ENCODE measurements around the gene ERICH2. TPM values are rescaled to one million over a fixed set of nuclear protein-coding genes. Genes with fewer than 3 reads are reported as not detected.
"Not testable (repeated sequence)": the region's sequence is repeated elsewhere in the genome, so short reads cannot be mapped to it uniquely, and the experiment has no call there.

The ERICH2 gene
- total RNA-seq, 1 donor: not detected

- Histone ChIP-seq H3K27me3 (ENCODE audit: insufficient read depth, low read length) (peaks cover 30% of the 10 kb centered on the region), H3K4me3 (ENCODE audit: low read length) (no peak overlapping the region), H3K4me1 (ENCODE audit: insufficient read depth, low read length) (no peaks in the 10 kb centered on the region), H3K9me3 (ENCODE audit: low read depth, low read length) (no peaks in the 10 kb centered on the region)
Observed at GRCh38 chr2:170743530-170744239, 26.5 kb upstream of the ERICH2 start.

- H3K4me3 ChIP-seq (ENCODE audit: low read length): no peak overlapping the region
- no peaks in the 10 kb centered on the region for H3K4me1 ChIP-seq (ENCODE audit: insufficient read depth, low read length)
- no peaks in the 10 kb centered on the region for H3K9me3 ChIP-seq (ENCODE audit: low read depth, low read length)
- peaks cover 35% of the 10 kb centered on the region for H3K27me3 ChIP-seq (ENCODE audit: insufficient read depth, low read length)
Observed at GRCh38 chr2:170744248-170745002, 25.8 kb upstream of the ERICH2 start.

GRCh38 chr2:170745305-170745704 lies 24.9 kb upstream of the ERICH2 start:
- no peak overlapping the region for H3K4me3 ChIP-seq (ENCODE audit: low read length)
- H3K27me3 ChIP-seq (ENCODE audit: insufficient read depth, low read length): peaks cover 34% of the 10 kb centered on the region
- H3K4me1 ChIP-seq (ENCODE audit: insufficient read depth, low read length): no peaks in the 10 kb centered on the region
- no peaks in the 10 kb centered on the region for H3K9me3 ChIP-seq (ENCODE audit: low read depth, low read length)

- Histone ChIP-seq H3K27me3 (ENCODE audit: insufficient read depth, low read length) (peaks cover 34% of the 10 kb centered on the region), H3K9me3 (ENCODE audit: low read depth, low read length) (no peaks in the 10 kb centered on the region), H3K4me3 (ENCODE audit: low read length) (no peak overlapping the region)
Observed at GRCh38 chr2:170747921-170748320, 22.3 kb upstream of the ERICH2 start.

GRCh38 chr2:170751555-170751954 lies 18.6 kb upstream of the ERICH2 start:
- not testable (repeated sequence) for H3K4me1 ChIP-seq (ENCODE audit: insufficient read depth, low read length); H3K4me3 ChIP-seq (ENCODE audit: low read length); H3K9me3 ChIP-seq (ENCODE audit: low read depth, low read length)
- peaks cover 31% of the 10 kb centered on the region for H3K27me3 ChIP-seq (ENCODE audit: insufficient read depth, low read length)

More at GRCh38 chr2:170747921-170748320, 22.3 kb upstream of the ERICH2 start:
- no peaks in the 10 kb centered on the region for H3K4me1 ChIP-seq (ENCODE audit: insufficient read depth, low read length)

- H3K9me3 ChIP-seq (ENCODE audit: low read depth, low read length): no peaks in the 10 kb centered on the region
- H3K27me3 ChIP-seq (ENCODE audit: insufficient read depth, low read length): peaks cover 8% of the 10 kb centered on the region
- no peaks in the 10 kb centered on the region for H3K4me1 ChIP-seq (ENCODE audit: insufficient read depth, low read length)
- H3K4me3 ChIP-seq (ENCODE audit: low read length): no peak overlapping the region
Observed at GRCh38 chr2:170761572-170761971, 8.6 kb upstream of the ERICH2 start.

GRCh38 chr2:170762760-170763159 lies 7.4 kb upstream of the ERICH2 start:
- peaks cover 8% of the 10 kb centered on the region for H3K27me3 ChIP-seq (ENCODE audit: insufficient read depth, low read length)
- H3K9me3 ChIP-seq (ENCODE audit: low read depth, low read length): no peaks in the 10 kb centered on the region
- H3K4me3 ChIP-seq (ENCODE audit: low read length): no peak overlapping the region
- no peaks in the 10 kb centered on the region for H3K4me1 ChIP-seq (ENCODE audit: insufficient read depth, low read length)

GRCh38 chr2:170763232-170763631 lies 6.9 kb upstream of the ERICH2 start:
- Histone ChIP-seq H3K4me3 (ENCODE audit: low read length) (no peak overlapping the region), H3K9me3 (ENCODE audit: low read depth, low read length) (no peaks in the 10 kb centered on the region), H3K27me3 (ENCODE audit: insufficient read depth, low read length) (peaks cover 12% of the 10 kb centered on the region), H3K4me1 (ENCODE audit: insufficient read depth, low read length) (no peaks in the 10 kb centered on the region)

GRCh38 chr2:170764880-170765261 lies 5.3 kb upstream of the ERICH2 start:
- H3K4me1 ChIP-seq (ENCODE audit: insufficient read depth, low read length): peaks cover under 1% of the 10 kb centered on the region
- no peak overlapping the region for H3K4me3 ChIP-seq (ENCODE audit: low read length)
- H3K27me3 ChIP-seq (ENCODE audit: insufficient read depth, low read length): peaks cover 18% of the 10 kb centered on the region
- no peaks in the 10 kb centered on the region for H3K9me3 ChIP-seq (ENCODE audit: low read depth, low read length)

GRCh38 chr2:170766693-170767092 lies 3.5 kb upstream of the ERICH2 start:
- Histone ChIP-seq H3K9me3 (ENCODE audit: low read depth, low read length) (no peaks in the 10 kb centered on the region), H3K27me3 (ENCODE audit: insufficient read depth, low read length) (peaks cover 30% of the 10 kb centered on the region), H3K4me3 (ENCODE audit: low read length) (no peak overlapping the region), H3K4me1 (ENCODE audit: insufficient read depth, low read length) (peaks cover 13% of the 10 kb centered on the region)

GRCh38 chr2:170770606-170771420 lies 635 bp downstream of the ERICH2 start:
- Histone ChIP-seq H3K4me1 (ENCODE audit: insufficient read depth, low read length) (peaks cover 13% of the 10 kb centered on the region), H3K27me3 (ENCODE audit: insufficient read depth, low read length) (peaks cover 44% of the 10 kb centered on the region), H3K4me3 (ENCODE audit: low read length) (peak overlapping the region; percentile 45), H3K9me3 (ENCODE audit: low read depth, low read length) (no peaks in the 10 kb centered on the region)

- H3K4me3 ChIP-seq (ENCODE audit: low read length): no peak overlapping the region
- H3K4me1 ChIP-seq (ENCODE audit: insufficient read depth, low read length): peaks cover 13% of the 10 kb centered on the region
- H3K9me3 ChIP-seq (ENCODE audit: low read depth, low read length): no peaks in the 10 kb centered on the region
- H3K27me3 ChIP-seq (ENCODE audit: insufficient read depth, low read length): peaks cover 44% of the 10 kb centered on the region
Observed at GRCh38 chr2:170771421-170771937, 1.3 kb downstream of the ERICH2 start.

GRCh38 chr2:170772295-170772694 lies 2.1 kb downstream of the ERICH2 start:
- Histone ChIP-seq H3K27me3 (ENCODE audit: insufficient read depth, low read length) (peaks cover 44% of the 10 kb centered on the region), H3K9me3 (ENCODE audit: low read depth, low read length) (no peaks in the 10 kb centered on the region), H3K4me3 (ENCODE audit: low read length) (no peak overlapping the region), H3K4me1 (ENCODE audit: insufficient read depth, low read length) (peaks cover 13% of the 10 kb centered on the region)

GRCh38 chr2:170774074-170774473 lies 3.9 kb downstream of the ERICH2 start:
- Histone ChIP-seq H3K4me1 (ENCODE audit: insufficient read depth, low read length) (peaks cover 13% of the 10 kb centered on the region), H3K9me3 (ENCODE audit: low read depth, low read length) (no peaks in the 10 kb centered on the region), H3K27me3 (ENCODE audit: insufficient read depth, low read length) (peaks cover 49% of the 10 kb centered on the region), H3K4me3 (ENCODE audit: low read length) (no peak overlapping the region)

- no peaks in the 10 kb centered on the region for H3K4me1 ChIP-seq (ENCODE audit: insufficient read depth, low read length)
- no peaks in the 10 kb centered on the region for H3K9me3 ChIP-seq (ENCODE audit: low read depth, low read length)
- peaks cover 32% of the 10 kb centered on the region for H3K27me3 ChIP-seq (ENCODE audit: insufficient read depth, low read length)
- no peak overlapping the region for H3K4me3 ChIP-seq (ENCODE audit: low read length)
Observed at GRCh38 chr2:170778900-170779299, 8.7 kb downstream of the ERICH2 start.
